ENCODE data around the gene WNT1.
A peak's percentile ranks its signal among the peaks of the same experiment; 100 is the strongest.

Gene WNT1

GRCh38 chr12:48961801-48962200 lies 16.3 kb upstream of the WNT1 start:
- DNase-seq = no peak

- no peak for DNase-seq
These were observed 12.8 kb upstream of the WNT1 start for GRCh38 chr12:48965298-48965838.

- no peak for DNase-seq
These were observed 11.8 kb upstream of the WNT1 start for GRCh38 chr12:48966177-48966895.

- DNase-seq = no peak
These were observed 10.1 kb upstream of the WNT1 start for GRCh38 chr12:48967991-48968390.

- no peak for DNase-seq
These were observed 9.7 kb upstream of the WNT1 start for GRCh38 chr12:48968467-48968866.

- no peak for DNase-seq
These were observed 8.9 kb upstream of the WNT1 start for GRCh38 chr12:48969160-48969771.

GRCh38 chr12:48969833-48970701 lies 8.1 kb upstream of the WNT1 start:
- peak in 1 of 2 donors; percentile 43 for DNase-seq

- DNase-seq = no peak
These were observed 7.3 kb upstream of the WNT1 start for GRCh38 chr12:48970702-48971334.

GRCh38 chr12:48972213-48972951 lies 5.7 kb upstream of the WNT1 start:
- DNase-seq = no peak

- no peak for DNase-seq
These were observed 5.1 kb upstream of the WNT1 start for GRCh38 chr12:48972952-48973483.

GRCh38 chr12:48973531-48973930 lies 4.6 kb upstream of the WNT1 start:
- DNase-seq = no peak

GRCh38 chr12:48973941-48974673 lies 4.0 kb upstream of the WNT1 start:
- peak; percentile 38 to 39 for DNase-seq

GRCh38 chr12:48977290-48978281 lies 536 bp upstream of the WNT1 start:
- DNase-seq = peak; percentile 75 to 84

GRCh38 chr12:48978741-48979601 lies 849 bp downstream of the WNT1 start:
- DNase-seq = no peak

GRCh38 chr12:48979602-48980388 lies 1.7 kb downstream of the WNT1 start:
- peak; percentile 42 to 51 for DNase-seq

GRCh38 chr12:48980389-48980952 lies 2.3 kb downstream of the WNT1 start:
- DNase-seq = peak; percentile 29 to 49

GRCh38 chr12:48980953-48981756 lies 3.0 kb downstream of the WNT1 start:
- peak; percentile 50 to 57 for DNase-seq

All from CD4-positive, alpha-beta T cell treated with Interleukin-4 for 1 hour (primary cell).